ENCODE measurements around the gene ZFAND2A. TPM values are rescaled to one million over a fixed set of nuclear protein-coding genes. Genes with fewer than 3 reads are reported as not detected.

The ZFAND2A gene
- total RNA-seq, 1 experiment from 2014 or later: 39.0 TPM

GRCh38 chr7:1108264-1108920, 51.6 kb downstream of the ZFAND2A start:
- no peak for DNase-seq (ENCODE audit: low read depth)

- no peak for DNase-seq (ENCODE audit: low read depth)
Observed at GRCh38 chr7:1106793-1107421, 53.1 kb downstream of the ZFAND2A start.

GRCh38 chr7:1106063-1106792, 53.8 kb downstream of the ZFAND2A start:
- DNase-seq (ENCODE audit: low read depth): no peak

- DNase-seq (ENCODE audit: low read depth): no peak
Observed at GRCh38 chr7:1105189-1105588, 54.8 kb downstream of the ZFAND2A start.

GRCh38 chr7:1104516-1105179, 55.3 kb downstream of the ZFAND2A start:
- DNase-seq (ENCODE audit: low read depth): no peak

GRCh38 chr7:1103789-1104515, 56.0 kb downstream of the ZFAND2A start:
- DNase-seq (ENCODE audit: low read depth): no peak

- DNase-seq (ENCODE audit: low read depth): no peak
Observed at GRCh38 chr7:1103009-1103788, 56.8 kb downstream of the ZFAND2A start.

Other genes with a start within 250 kb of the ZFAND2A start
- gene ADAP1, start 205.5 kb downstream of the ZFAND2A start, total RNA-seq (2014; rRNA removed; shearing (Covaris generic)): 0.37 and 0.84 TPM in 2 replicates
- 7.7 and 10.2 TPM in 2 replicates for gene COX19, start 184.6 kb downstream of the ZFAND2A start, total RNA-seq (2014; rRNA removed; shearing (Covaris generic))
- gene CYP2W1, start 177.0 kb downstream of the ZFAND2A start, total RNA-seq (2014; rRNA removed; shearing (Covaris generic)): not detected in 2 replicates
- gene GPR146, start 115.7 kb downstream of the ZFAND2A start, total RNA-seq (2014; rRNA removed; shearing (Covaris generic)): 1.8 and 4.9 TPM in 2 replicates
- 0.22 and 0.25 TPM in 2 replicates for gene GPER1, start 72.1 kb downstream of the ZFAND2A start, total RNA-seq (2014; rRNA removed; shearing (Covaris generic))
- gene UNCX, start 72.7 kb upstream of the ZFAND2A start, total RNA-seq (2014; rRNA removed; shearing (Covaris generic)): not detected in 2 replicates